ENCODE data around the gene LAMA1.
A peak's percentile ranks its signal among the peaks of the same experiment; 100 is the strongest.

The LAMA1 gene

GRCh38 chr18:6923220-6923619, 194.4 kb downstream of the LAMA1 start:
- TF ChIP-seq CTCF (conservative IDR thresholded peaks at IDR 0.05), result no peak
- no peak overlapping the region for H3K27ac ChIP-seq

DNA sequence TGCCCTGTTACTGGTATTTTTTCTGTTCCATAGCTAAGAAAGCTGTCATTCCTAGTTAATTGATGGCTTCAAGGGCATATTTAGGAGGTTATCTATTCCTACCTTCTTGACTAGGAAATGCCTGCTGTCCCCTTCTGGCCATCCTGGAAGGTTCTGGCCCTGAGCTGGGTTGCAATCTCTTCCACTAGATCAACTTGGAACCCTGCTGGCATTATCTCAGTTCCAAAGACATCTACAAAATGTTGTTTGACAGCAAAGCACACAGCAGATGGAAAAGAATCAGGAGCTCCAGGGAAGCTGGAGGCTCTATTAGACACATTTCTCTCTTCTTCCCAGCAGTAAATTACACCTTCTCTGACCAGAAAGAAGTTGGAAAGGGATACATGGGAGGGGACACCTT, 196.0 kb downstream of the LAMA1 start:
- H3K27ac ChIP-seq, result no peak overlapping the region
- no peak for TF ChIP-seq CTCF (conservative IDR thresholded peaks at IDR 0.05)

DNA sequence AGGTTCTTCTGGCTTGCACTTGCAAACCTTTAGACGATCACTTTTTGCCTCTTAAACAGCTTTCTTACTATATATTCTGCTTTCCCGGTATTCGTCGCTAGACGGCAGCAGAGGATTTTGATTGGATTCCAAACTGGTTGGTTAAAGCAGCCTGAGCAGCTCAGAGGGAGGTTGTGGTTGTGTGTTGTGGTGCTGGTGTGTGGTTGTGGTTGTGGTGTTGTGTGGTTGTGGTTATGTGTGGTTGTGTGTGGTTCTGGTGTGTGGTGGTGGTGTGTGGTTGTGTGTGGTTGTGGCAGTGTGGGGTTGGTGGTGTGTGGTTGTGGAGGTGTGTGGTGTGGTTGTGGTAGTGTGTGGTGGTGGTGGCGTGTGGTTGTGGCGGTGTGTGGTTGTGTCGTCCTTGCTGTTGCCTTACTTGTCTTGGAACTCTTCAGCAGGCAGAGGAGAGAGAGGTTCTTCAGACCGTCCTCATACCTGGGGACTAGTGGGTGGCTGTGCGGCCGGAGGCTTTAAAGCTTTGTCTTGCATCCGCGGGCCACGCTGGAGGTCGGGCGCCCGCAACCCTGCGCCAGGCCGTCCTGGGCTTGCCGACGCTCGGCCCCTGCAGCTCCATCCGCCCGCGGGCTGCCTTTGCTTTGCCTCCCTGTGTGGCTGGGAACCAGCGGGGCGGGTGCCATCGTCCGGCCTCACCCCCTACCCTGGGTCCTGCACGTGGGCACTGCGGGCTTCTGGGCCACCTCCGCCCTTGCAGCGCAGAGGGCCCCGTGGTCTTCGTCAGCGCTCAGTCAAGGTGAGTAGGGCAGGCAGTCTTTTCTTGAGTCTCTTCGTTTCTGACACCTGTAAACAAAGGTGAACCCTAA, 197.3 kb downstream of the LAMA1 start:
- H3K27ac ChIP-seq, result no peak overlapping the region
- TF ChIP-seq CTCF (conservative IDR thresholded peaks at IDR 0.05), result peak; percentile 90

- no peak overlapping the region for H3K27ac ChIP-seq
- no peak for TF ChIP-seq CTCF (conservative IDR thresholded peaks at IDR 0.05)
These were observed 200.5 kb downstream of the LAMA1 start for GRCh38 chr18:6917072-6917471.

GRCh38 chr18:6901286-6901926, 216.2 kb downstream of the LAMA1 start:
- no peak for TF ChIP-seq CTCF (conservative IDR thresholded peaks at IDR 0.05)
- no peak overlapping the region for H3K27ac ChIP-seq

DNA sequence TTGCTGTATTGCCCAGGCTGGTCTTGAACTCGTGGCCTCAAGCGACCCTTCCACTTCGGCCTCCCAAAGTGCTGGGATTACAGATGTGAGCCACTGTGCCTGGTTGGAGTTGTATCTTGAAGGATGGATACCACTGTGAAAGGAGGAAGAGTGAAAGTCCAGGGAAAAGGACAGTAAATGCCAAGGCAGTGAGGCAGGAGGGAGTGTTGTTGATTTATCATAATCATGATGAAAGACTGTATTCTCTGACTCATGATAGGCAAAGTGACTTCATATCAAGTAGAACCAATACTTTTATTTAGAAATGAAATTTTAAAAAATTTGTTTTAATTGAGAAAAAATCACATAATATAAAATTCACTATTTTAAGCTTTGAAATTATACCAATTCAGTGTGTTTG, 225.8 kb downstream of the LAMA1 start:
- TF ChIP-seq CTCF (conservative IDR thresholded peaks at IDR 0.05), result no peak
- H3K27ac ChIP-seq, result no peak overlapping the region; the same call in 1 of the 2 replicates
